GM06990 (cell line): ENCODE results near the gene TAMM41.
A peak's percentile ranks its signal among the peaks of the same experiment; 100 is the strongest.

Source experiments
- DNase-seq: peaks from one replicate; pipeline ENCODE4 v3.0.0-alpha.2; 2011; ENCODE audit not compliant: insufficient read length; ENCODE audit errors: extremely low read depth
- H3K27me3 ChIP-seq: replicated peaks from 2 replicates; pipeline ENCODE4 v1.6.0; 2011; ENCODE audit warnings: low read length; ENCODE audit not compliant: control insufficient read depth, insufficient read depth
- H3K36me3 ChIP-seq: 2 replicates; pipeline ENCODE4 v1.5.1; 2011; ENCODE audit warnings: low read length; ENCODE audit not compliant: control insufficient read depth, insufficient read depth
- H3K4me3 ChIP-seq: replicated peaks from 2 replicates; pipeline ENCODE4 v1.5.1; 2011; ENCODE audit warnings: low read depth, mild to moderate bottlenecking, control low read depth, low read length
- TF ChIP-seq, protein P1 (sequence below): IDR thresholded peaks from 2 replicates; pipeline ENCODE4 v1.5.1; 2011; ENCODE audit warnings: low read length, control low read depth, mild to moderate bottlenecking, inconsistent platforms; ENCODE audit not compliant: insufficient read depth, poor library complexity, severe bottlenecking

Gene TAMM41

GRCh38 chr3:11832981-11833905 lies 13.4 kb downstream of the TAMM41 start:
- H3K4me3 ChIP-seq = no peak overlapping the region
- peaks cover 17% of the 10 kb centered on the region for H3K36me3 ChIP-seq
- TF ChIP-seq, protein P1, sequence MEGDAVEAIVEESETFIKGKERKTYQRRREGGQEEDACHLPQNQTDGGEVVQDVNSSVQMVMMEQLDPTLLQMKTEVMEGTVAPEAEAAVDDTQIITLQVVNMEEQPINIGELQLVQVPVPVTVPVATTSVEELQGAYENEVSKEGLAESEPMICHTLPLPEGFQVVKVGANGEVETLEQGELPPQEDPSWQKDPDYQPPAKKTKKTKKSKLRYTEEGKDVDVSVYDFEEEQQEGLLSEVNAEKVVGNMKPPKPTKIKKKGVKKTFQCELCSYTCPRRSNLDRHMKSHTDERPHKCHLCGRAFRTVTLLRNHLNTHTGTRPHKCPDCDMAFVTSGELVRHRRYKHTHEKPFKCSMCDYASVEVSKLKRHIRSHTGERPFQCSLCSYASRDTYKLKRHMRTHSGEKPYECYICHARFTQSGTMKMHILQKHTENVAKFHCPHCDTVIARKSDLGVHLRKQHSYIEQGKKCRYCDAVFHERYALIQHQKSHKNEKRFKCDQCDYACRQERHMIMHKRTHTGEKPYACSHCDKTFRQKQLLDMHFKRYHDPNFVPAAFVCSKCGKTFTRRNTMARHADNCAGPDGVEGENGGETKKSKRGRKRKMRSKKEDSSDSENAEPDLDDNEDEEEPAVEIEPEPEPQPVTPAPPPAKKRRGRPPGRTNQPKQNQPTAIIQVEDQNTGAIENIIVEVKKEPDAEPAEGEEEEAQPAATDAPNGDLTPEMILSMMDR = no peak
- no peaks in the 10 kb centered on the region for H3K27me3 ChIP-seq
- DNase-seq = no peak

GRCh38 chr3:11829416-11829815 lies 17.3 kb downstream of the TAMM41 start:
- Histone ChIP-seq H3K27me3 (no peaks in the 10 kb centered on the region), H3K36me3 (peaks cover 16% of the 10 kb centered on the region), H3K4me3 (no peak overlapping the region)
- DNase-seq = no peak
- TF ChIP-seq, protein P1 = no peak

DNA sequence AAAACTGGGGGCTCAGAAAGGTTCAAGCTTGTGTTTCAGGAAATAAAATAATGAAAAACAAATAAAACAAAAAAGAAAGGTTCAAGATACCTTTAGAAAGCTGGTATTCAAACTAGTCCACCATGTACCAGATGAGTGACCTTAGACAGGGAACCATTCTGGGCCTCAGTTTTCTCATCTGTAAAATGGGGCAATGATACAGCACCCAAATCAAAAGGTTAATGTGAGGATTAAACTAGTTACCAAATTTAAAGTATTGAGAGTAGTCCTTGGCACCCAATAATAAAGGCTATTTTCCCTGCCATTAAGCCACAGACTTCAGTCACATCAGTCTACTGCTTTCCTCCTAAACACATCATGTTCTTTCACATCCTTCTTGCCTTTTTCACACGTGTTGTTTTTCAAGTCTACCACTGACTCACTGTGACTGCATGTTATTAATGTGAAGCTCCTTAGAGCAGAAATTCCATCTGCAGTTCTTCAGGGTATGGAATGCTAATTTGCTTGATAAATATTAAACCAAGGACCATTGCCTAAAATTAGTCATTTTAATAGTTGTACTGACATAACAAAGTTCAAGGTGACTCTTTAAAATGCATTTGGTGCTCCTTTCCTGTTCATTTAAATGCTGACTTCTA lies 19.9 kb downstream of the TAMM41 start:
- peaks cover 13% of the 10 kb centered on the region for H3K36me3 ChIP-seq

GRCh38 chr3:11825301-11825700 lies 21.4 kb downstream of the TAMM41 start:
- TF ChIP-seq, protein P1 = no peak
- peaks cover 12% of the 10 kb centered on the region for H3K36me3 ChIP-seq

More for the DNA sequence above, 19.9 kb downstream of the TAMM41 start:
- TF ChIP-seq, protein P1 = no peak
- H3K27me3 ChIP-seq = no peaks in the 10 kb centered on the region
- no peak for DNase-seq
- H3K4me3 ChIP-seq = no peak overlapping the region

DNA sequence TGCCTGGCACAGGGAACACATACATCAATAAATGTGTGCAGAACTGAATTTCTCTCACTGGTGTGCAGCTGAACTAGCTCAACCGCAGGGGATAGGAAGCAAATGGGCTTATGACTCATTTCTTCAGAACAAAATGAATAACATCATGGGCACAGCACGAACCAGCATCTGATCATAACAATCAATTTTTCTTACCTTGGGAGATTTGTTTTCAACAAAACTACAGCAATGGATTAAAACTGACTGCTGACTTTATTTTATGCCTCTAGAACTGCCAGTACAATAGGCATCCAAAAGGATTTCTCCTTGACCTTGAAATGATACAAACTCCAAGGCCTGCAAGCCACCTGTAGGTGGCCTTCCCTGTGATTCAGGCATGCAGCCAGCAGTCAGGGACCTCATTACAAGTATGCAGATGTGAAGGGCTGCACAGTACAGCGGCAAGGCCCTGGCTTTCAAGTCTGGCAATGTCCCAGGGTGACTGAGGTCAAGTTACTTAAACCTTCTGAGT lies 26.1 kb downstream of the TAMM41 start:
- TF ChIP-seq, protein P1 = peak; percentile 33
- no peak for DNase-seq
- H3K36me3 ChIP-seq = peaks cover 10% of the 10 kb centered on the region
- H3K27me3 ChIP-seq = no peaks in the 10 kb centered on the region
- no peak overlapping the region for H3K4me3 ChIP-seq

More at GRCh38 chr3:11825301-11825700, 21.4 kb downstream of the TAMM41 start:
- Histone ChIP-seq H3K27me3 (no peaks in the 10 kb centered on the region), H3K4me3 (no peak overlapping the region)
- no peak for DNase-seq
